ENCODE data around the gene FOXO1.

DNA sequence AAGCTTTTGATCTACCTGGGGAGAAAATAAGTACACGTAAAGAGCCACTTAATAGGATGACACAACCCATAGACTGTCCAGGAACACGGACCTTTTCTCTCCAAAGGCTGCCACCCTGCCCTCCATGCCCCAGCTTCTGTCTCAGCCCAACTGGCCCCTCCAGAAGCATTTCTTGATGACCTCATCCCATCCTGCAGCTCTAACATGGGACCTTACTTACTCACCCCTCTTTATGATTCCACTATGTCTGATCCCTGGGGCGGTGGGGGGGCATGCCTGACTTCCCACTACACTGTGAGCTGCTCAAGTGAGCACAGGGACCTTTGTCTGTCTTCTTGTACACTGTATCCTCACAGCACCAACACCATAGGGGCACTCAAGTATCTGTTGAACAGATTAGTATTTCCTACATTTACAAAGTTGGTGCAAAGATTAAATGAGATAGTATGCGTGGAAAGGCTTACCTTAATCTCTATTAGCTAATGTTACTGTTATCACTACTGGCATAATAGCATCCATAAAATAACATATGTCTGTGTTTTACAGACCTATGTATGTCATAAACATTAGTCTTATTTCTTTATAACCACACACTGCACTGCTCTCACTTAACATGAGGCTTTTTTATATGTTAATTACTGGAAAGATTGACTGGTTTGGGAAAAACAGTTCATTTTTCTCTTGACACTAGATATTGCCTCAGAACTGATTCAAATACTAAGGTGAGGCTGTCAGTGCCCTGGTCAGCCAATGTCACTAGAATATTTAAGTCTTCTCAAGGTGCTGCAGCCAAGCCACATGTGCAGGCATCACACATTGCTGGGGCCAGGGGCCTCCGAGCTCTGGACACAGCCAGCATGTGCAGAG lies 100.9 kb downstream of the FOXO1 start:
- no peak for TF ChIP-seq POLR2A (IDR thresholded peaks at IDR 0.05)
- TF ChIP-seq, protein P1, sequence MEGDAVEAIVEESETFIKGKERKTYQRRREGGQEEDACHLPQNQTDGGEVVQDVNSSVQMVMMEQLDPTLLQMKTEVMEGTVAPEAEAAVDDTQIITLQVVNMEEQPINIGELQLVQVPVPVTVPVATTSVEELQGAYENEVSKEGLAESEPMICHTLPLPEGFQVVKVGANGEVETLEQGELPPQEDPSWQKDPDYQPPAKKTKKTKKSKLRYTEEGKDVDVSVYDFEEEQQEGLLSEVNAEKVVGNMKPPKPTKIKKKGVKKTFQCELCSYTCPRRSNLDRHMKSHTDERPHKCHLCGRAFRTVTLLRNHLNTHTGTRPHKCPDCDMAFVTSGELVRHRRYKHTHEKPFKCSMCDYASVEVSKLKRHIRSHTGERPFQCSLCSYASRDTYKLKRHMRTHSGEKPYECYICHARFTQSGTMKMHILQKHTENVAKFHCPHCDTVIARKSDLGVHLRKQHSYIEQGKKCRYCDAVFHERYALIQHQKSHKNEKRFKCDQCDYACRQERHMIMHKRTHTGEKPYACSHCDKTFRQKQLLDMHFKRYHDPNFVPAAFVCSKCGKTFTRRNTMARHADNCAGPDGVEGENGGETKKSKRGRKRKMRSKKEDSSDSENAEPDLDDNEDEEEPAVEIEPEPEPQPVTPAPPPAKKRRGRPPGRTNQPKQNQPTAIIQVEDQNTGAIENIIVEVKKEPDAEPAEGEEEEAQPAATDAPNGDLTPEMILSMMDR (IDR thresholded peaks at IDR 0.05 in 4 of 5, conservative IDR thresholded peaks at IDR 0.05 in 1 of 5): no peak

All from gastrocnemius medialis (tissue), 4 donors.